Thyroid gland (tissue), 4 donors: ENCODE measurements around the gene ARL4A.

Experiments used
- POLR2A ChIP-seq, 2 donors: fragments of 450-650 bp; IDR thresholded peaks; one replicate each; pipeline ENCODE4 v1.6.1; 2017; ENCODE audit warnings: antibody characterized with exemption in 2 of 2, mild to moderate bottlenecking in 2 of 2, moderate library complexity in 1 of 2
- TF ChIP-seq, protein P1 (sequence below), 6 experiments: fragments of 200-600 bp in 3 of 6; fragments of 450-650 bp in 3 of 6; sonication (generic) in 3 of 6; IDR thresholded peaks; one replicate each; pipeline ENCODE4 v1.5.1; 2016 to 2019; ENCODE audit warnings: antibody characterized with exemption in 6 of 6, mild to moderate bottlenecking in 2 of 6, inconsistent platforms in 1 of 6, moderate library complexity in 1 of 6

DNA sequence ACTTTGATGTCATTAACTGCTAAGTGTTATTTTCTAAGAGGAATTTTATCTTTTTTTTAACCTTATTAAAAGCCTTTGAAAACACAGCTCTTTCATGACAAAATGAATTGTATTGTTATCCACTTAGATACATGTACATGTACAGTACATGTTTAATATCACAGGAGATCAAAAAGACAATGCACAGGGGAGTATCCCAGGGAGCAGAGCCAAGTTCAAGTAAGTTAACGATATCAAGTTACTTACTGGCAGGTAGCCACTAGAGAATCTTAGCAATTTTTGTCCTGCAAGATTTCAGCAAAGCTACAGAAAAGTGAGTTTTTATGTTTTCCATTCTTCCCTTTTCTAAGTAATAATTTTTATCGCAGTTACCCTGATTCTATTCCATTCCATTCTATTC is 33.9 kb upstream of the ARL4A start:
- TF ChIP-seq, protein P1, sequence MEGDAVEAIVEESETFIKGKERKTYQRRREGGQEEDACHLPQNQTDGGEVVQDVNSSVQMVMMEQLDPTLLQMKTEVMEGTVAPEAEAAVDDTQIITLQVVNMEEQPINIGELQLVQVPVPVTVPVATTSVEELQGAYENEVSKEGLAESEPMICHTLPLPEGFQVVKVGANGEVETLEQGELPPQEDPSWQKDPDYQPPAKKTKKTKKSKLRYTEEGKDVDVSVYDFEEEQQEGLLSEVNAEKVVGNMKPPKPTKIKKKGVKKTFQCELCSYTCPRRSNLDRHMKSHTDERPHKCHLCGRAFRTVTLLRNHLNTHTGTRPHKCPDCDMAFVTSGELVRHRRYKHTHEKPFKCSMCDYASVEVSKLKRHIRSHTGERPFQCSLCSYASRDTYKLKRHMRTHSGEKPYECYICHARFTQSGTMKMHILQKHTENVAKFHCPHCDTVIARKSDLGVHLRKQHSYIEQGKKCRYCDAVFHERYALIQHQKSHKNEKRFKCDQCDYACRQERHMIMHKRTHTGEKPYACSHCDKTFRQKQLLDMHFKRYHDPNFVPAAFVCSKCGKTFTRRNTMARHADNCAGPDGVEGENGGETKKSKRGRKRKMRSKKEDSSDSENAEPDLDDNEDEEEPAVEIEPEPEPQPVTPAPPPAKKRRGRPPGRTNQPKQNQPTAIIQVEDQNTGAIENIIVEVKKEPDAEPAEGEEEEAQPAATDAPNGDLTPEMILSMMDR (IDR thresholded peaks at IDR 0.05), result no peak
- TF ChIP-seq POLR2A (IDR thresholded peaks at IDR 0.05), result no peak
